Measurements from ENCODE around the gene ANKMY1. TPM values are rescaled to one million over a fixed set of nuclear protein-coding genes. Genes with fewer than 3 reads are reported as not detected.

ANKMY1 gene
- polyA plus RNA-seq, 1 donor from 2014 or later = 18.4 TPM

DNA sequence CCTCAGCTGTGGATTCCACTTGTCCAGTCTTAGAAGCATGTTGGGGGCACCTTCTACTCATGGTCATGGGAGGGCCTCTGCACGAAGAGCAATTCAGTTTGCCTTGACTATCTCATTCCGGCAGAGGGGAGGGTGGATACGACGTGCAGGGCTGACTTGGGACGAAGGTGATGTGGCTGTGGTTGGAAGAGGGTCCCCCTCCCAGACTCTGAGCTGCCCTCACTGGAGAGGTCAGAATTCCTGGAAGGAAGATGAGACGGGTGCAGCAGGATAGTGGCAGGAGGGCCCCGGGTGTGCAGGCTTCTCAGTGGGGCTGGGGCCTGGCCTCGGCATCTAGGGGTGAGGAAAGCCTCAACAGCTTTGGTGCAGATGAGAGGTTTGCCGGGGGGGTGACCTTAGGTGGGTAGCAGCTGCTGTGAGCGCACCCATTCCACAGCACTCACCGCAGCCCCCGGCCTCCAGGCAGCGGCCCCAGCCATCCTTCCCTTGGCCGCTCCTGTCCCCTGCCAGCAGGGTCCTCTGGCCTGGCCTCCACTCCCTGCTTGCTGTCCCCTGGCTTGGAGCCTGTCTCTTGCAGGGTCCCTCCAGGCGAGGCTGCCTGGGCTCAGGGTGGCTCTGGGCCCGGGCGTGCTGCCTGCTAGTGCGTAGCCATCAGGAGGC is 13.7 kb upstream of the ANKMY1 start:
- no peaks in the 10 kb centered on the region for H3K36me3 Mint-ChIP-seq
- H3K9me3 Mint-ChIP-seq = no peaks in the 10 kb centered on the region
- peaks cover 6 to 22% (median 10%) of the 10 kb centered on the region in 3 donors for H3K4me1 Mint-ChIP-seq
- no peaks in the 10 kb centered on the region for H3K27me3 Mint-ChIP-seq
- peak overlapping the region in 1 of 3 donors; percentile 82 for H3K27ac Mint-ChIP-seq
- peak overlapping the region in 3 of 4 donors; percentile 42 to 64 (median 57) for H3K4me3 Mint-ChIP-seq

DNA sequence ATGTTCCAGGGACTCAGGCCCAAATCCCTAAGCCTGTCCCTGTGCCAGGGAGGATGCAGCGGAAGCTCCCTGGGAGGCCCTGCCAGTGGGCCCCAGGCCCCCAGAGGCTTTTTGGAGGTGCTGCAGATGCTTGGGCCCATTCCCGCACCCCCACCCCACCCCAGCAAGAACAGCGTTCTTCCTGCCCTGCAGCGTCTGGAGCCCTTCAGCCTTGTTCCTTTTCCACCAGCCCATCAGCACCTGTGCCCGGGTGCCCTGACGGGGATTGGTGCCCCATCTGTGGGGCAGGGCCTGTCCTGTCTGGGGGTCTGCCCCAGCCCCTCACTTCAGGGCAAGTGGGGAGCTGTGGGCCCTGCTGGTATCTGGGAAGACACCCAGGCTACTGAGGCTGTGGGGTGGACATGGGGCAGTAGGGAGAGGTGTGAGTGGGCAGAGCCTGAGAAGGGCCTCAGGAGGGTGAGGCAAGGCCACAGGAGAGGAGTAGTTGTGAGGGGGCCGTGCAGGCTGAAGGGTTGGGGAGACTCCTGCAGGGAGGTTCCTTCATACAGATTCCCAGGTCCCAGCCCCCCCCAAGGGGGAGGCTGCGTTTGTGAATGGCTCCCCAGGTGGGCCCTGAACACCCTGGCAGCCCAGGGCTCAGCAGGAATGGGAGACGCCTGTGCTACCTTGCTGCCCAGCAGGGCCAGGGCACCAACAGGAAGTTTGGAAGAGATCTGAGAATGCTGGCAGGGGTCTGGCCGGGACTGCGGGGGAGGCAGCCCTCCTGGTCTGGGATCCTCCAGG is 12.9 kb upstream of the ANKMY1 start:
- peaks cover 7 to 25% (median 10%) of the 10 kb centered on the region in 3 donors for H3K4me1 Mint-ChIP-seq
- no peaks in the 10 kb centered on the region for H3K27me3 Mint-ChIP-seq
- peak overlapping the region in 3 of 4 donors; percentile 54 to 93 (median 80) for H3K4me3 Mint-ChIP-seq
- no peaks in the 10 kb centered on the region for H3K36me3 Mint-ChIP-seq
- no peaks in the 10 kb centered on the region for H3K9me3 Mint-ChIP-seq
- peak overlapping the region in 1 of 3 donors; percentile 82 for H3K27ac Mint-ChIP-seq

DNA sequence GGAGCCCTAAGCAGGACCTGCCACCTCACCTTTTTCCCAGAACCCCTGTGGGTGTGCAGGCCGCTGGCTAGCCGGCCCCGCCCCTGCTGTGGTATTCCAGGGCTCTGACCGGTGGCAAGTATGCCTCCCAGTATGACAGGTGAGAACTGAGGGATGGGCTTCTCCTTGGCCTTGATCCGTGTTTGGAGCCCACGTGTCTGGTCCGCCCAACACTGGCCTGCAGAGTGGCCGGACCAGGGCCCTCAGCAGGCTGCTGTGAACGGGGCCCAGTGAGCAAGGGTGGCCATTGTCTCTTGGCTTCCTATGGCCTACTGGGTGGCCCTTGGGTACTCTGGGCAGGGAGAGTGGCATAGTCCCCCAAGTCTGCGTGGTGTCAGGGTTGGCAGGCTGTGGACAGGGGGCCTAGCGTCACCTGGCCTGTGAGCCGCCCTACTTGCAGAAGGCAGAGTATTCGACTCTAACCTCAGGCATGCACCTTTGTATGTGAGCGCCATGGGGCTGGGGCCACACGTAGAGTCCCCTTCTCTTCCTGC is 12.3 kb upstream of the ANKMY1 start:
- no peaks in the 10 kb centered on the region for H3K36me3 Mint-ChIP-seq
- H3K4me1 Mint-ChIP-seq = peaks cover 13 to 32% (median 17%) of the 10 kb centered on the region in 3 donors
- no peaks in the 10 kb centered on the region for H3K27me3 Mint-ChIP-seq
- peak overlapping the region; percentile 67 to 93 (median 80) for H3K4me3 Mint-ChIP-seq
- H3K27ac Mint-ChIP-seq = peak overlapping the region in 2 of 3 donors; percentile 16 to 74
- H3K9me3 Mint-ChIP-seq = no peaks in the 10 kb centered on the region

DNA sequence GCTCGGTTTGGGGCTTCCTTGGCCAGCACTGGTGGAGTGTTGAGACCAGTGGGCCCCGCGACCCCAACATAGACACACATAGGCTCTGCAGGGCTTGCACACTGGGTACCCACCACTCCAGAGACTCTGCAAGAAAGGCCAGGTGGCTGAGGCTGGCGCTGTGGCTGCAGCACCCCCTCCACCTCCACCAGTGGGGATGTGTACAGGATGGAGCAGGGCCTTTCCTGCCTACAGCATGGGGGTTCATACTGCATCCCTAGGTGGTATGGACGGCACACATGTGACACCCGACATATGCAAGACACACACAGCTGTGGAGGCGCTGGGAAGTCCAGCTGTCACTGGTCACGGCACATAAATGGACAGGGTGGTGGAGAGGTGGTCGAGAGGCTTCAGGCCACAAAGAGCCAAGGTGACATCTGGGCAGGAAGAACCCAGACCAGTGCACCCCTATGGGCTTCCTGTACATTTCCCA is 11.8 kb upstream of the ANKMY1 start:
- Mint-ChIP-seq H3K27me3 (no peaks in the 10 kb centered on the region), H3K36me3 (peaks cover 4% of the 10 kb centered on the region), H3K4me3 (peak overlapping the region; percentile 80 to 93 (median 85)), H3K4me1 (peaks cover 18 to 37% (median 22%) of the 10 kb centered on the region in 3 donors), H3K27ac (peak overlapping the region in 2 of 3 donors; percentile 74 to 87), H3K9me3 (no peaks in the 10 kb centered on the region)

DNA sequence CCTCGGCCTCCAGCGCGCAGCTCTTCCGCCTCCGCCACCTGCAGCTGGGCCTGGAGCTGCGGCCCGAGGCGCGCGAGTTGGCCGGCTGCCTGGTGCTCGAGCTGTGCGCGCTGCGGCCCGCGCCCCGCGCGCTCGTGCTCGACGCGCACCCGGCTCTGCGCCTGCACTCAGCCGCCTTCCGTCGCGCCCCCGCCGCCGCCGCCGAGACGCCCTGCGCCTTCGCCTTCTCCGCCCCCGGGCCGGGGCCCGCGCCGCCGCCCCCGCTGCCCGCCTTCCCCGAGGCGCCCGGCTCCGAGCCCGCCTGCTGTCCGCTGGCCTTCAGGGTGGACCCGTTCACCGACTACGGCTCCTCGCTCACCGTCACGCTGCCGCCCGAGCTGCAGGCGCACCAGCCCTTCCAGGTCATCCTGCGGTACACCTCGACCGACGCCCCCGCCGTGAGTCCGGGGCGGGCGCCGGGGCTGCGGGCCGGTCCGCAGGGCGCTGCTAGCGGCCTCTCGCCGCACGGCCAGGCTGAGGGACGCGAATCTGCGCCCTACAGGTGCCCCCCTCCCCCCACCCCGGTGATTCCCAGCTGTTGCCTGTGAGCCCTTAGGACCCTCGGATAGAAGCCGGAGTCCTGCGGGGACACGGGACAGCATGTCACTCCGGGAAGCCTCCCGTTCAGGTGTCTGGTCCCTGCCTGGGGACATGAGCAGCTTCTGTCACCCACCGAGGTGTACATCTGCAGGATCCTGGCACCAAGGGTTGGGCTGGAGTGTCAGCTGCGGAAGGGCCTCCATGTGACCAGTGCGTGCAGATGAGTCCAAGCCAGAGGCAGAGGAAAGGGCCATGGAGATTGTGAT is 11.1 kb upstream of the ANKMY1 start:
- peaks cover 4% of the 10 kb centered on the region for H3K36me3 Mint-ChIP-seq
- no peaks in the 10 kb centered on the region for H3K27me3 Mint-ChIP-seq
- H3K4me3 Mint-ChIP-seq = peak overlapping the region; percentile 80 to 93 (median 85)
- H3K27ac Mint-ChIP-seq = peak overlapping the region in 2 of 3 donors; percentile 74 to 87
- peaks cover 23 to 43% (median 27%) of the 10 kb centered on the region in 3 donors for H3K4me1 Mint-ChIP-seq
- no peaks in the 10 kb centered on the region for H3K9me3 Mint-ChIP-seq

DNA sequence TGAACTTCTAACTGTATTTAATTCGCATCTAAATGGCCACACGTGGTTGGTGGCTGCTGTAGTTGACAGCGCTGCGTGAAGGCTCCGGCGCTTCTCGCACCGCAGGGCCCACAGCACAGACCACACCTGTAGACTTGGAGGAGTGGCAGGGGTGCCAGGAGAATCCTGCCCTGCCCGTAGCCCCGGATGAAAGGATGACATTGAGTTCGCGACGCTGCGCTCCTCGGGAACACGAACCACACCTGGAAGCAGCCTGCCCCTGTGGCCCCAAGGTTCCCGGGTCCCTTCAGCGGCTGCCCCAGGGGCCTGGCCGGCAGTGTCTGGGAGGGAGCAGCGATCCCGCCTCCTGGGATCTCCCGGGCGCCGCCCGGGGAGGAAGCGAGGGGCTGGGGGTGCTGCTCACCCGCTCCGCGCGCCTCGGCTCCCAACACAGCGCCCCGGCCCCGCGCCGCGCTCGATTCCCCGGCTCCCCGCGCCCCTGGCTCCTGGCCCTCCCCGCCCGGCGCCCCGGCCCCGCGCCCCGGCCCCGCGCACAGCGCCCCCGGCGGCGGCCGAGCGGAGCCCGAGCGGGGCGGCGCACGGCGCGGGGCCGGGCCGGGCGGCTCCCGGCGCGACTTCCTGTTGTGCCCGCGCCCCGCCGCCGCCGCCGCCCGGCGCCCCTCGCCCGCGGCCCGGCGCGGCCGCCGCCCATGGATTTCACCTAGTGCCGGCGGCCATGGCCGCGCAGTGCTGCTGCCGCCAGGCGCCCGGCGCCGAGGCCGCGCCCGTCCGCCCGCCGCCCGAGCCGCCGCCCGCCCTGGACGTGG is 10.3 kb upstream of the ANKMY1 start, which contains the start of gene RNPEPL1:
Gene RNPEPL1, plus strand, starts transcription at position 613 of the 806 bp plus-strand sequence. Its CDS starts 103 bp downstream, at position 716.
- no peaks in the 10 kb centered on the region for H3K9me3 Mint-ChIP-seq
- peaks cover 26 to 48% (median 31%) of the 10 kb centered on the region in 3 donors for H3K4me1 Mint-ChIP-seq
- H3K27ac Mint-ChIP-seq = peak within 1 kb of the TSS; percentile 92 to 96 (median 94)
- no peaks in the 10 kb centered on the region for H3K27me3 Mint-ChIP-seq
- peaks cover 6% of the 10 kb centered on the region for H3K36me3 Mint-ChIP-seq
- peak within 1 kb of the TSS; percentile 86 to 98 (median 96) for H3K4me3 Mint-ChIP-seq

DNA sequence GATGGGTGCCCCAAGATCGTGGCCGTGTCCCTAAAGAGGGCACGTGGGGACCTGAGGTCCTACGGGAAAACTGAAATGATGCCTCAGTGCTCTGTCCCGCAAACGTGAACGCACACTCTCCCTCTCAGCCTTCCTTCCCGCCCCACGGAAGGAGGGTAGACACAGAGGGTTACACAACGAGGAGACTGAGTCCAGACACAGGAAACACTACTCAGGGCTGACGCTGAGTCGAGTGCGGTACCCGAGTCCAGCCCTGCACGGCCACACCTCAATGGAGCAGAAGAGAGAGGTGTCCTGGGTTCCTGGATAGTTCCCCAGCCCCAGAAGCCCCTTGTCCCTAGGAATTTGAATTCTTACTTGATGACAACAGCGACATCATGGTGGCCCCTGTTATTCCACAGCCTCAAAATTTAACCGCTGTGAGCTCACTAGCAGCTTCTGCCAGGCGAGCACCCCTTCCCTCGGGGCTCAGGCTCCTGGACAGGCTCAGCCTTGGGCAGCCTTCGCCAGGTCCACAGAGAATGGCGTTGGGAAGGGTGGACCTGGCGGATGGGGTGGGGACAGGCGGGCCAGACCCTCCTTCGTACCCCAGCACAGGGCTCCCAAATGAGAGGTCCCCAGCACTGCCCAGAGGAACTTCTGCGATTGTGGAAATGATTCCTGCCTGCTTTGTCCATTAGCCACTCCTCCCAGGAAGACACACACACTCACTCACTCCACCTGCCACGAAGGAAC is 9.5 kb upstream of the ANKMY1 start:
- Mint-ChIP-seq H3K4me3 (peak overlapping the region; percentile 86 to 98 (median 96)), H3K4me1 (peaks cover 26 to 51% (median 31%) of the 10 kb centered on the region in 3 donors), H3K27me3 (no peaks in the 10 kb centered on the region), H3K27ac (peak overlapping the region; percentile 92 to 96 (median 94)), H3K36me3 (peaks cover 6% of the 10 kb centered on the region), H3K9me3 (no peaks in the 10 kb centered on the region)

DNA sequence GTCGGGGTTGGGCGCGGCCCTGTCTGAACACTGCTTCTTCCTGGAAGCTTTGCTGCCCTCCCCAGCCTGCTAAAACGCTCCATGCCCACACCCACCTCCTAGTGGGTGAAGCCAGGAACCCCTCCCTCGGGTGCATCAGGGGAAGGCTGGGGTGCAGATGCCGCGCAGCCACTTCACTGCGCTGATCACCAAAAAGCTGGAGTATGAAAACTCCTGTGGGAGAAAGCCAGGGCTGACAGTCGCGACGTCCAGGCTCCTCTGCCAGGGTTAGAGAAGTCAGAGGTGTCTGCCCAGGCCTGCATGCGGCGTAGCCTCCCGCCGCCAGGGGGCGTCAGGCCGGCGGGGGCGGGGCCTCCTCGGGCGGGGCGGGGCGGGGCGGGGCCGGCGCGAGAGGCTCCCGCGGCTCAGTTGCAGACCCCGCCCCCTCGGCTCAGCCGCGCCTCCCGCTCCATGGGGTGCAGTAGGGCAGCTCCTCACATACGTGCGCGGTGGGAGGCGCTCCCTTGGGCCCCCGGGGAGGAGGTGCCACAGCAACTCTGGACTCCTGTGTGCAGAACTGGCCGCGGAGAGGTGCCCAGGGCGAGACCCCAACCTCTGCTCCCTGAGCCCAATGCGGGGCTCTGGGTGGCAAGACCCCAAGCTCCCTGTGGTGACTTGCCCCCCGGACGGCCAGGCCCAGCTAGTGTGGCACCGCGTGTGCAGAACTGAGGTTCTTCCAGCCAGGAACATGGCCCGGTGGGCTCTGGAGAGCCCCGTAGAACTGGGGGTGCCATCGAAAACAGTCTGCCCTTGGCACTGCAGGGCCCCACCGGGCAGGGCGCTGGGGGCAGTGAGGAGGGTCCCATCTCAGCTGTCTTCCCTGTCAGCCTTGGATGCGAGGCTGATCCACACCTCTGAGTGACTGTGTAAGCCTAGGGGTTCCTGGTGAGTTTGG is 8.7 kb upstream of the ANKMY1 start:
- H3K36me3 Mint-ChIP-seq = peaks cover 6% of the 10 kb centered on the region
- H3K4me1 Mint-ChIP-seq = peaks cover 30 to 55% (median 37%) of the 10 kb centered on the region in 3 donors
- no peaks in the 10 kb centered on the region for H3K27me3 Mint-ChIP-seq
- peak overlapping the region; percentile 86 to 98 (median 96) for H3K4me3 Mint-ChIP-seq
- H3K27ac Mint-ChIP-seq = peak overlapping the region; percentile 94 to 97 (median 96)
- no peaks in the 10 kb centered on the region for H3K9me3 Mint-ChIP-seq

DNA sequence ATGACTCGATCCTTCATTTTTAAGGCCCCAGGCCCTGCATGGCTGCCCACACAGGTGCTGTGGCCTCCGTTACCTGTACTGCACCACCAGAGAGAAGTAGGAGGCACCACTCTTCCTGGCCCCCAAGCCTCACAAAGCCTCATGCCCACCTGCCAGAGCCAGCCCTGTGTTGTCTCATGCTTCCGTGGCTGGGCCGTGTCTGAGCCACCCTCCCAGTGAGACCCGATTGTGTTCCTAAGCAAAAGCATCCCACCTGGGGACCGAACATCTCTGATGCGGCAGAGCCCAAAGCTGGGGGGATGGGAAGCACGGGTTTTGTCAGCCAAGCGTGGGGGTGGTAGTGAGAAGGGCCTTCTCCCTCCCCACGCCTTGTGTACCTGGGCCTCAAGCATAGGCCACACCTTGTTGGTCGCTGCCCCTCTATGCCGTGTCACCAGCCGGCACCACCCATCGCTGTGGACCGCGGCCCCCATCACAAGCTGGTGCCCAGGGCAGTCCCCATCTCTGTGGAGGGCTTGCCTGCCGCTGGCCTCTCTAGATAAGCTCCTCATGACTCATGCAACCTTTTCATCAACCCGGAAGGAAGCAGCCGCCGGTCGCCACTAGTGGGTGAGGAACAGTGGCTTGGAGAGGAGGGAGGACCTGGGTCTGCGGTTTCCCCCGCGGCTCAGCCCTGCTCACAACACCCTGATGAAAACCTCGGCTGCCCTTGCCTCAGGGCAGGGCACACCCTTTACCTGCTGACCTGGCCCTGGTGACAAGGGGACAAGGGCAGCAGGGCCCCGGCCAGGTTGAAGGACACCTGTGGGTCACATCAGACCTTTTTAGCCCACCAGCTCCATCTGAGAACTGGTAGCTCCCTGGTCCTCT is 7.8 kb upstream of the ANKMY1 start:
- H3K36me3 Mint-ChIP-seq = peaks cover 6% of the 10 kb centered on the region
- H3K9me3 Mint-ChIP-seq = no peaks in the 10 kb centered on the region
- H3K4me3 Mint-ChIP-seq = peak overlapping the region; percentile 86 to 98 (median 96)
- H3K27me3 Mint-ChIP-seq = no peaks in the 10 kb centered on the region
- H3K27ac Mint-ChIP-seq = peak overlapping the region; percentile 94 to 97 (median 96)
- H3K4me1 Mint-ChIP-seq = peaks cover 37 to 48% (median 41%) of the 10 kb centered on the region in 3 donors

DNA sequence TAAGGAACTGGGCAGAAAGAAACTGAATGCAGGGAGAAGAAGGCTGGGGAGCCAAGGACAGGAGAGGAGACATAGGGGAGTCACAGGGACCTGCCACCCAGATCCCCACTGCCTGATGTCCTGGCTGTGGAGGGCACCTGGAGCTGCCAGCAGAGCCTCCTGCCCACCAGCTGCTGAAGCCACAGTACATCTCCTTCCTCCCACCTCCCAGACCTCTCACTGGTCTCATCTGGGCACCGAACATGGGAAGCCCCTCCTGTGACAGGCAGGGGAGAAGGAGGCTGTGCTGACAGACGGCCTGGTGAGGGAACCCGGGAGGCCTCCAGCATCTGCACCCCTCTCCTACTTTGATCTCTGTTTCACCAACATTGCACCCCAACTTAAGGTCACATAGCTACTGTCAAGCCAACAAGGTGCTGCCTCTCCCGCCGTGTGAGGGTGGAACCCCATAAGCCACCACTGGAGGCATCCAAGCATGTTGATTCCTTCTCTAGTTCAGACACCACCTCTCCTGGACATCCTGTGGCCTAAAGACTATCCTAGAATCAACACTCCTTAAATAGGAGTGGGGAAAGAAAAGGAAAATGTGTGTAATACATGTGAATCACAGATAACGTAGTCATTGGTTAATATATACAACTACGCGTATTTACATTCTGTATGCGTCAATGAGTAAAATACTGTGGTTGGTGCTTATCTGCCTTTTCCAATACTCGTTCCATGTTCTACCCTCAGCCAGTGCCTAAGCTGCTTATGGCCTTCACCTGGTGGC is 7.0 kb upstream of the ANKMY1 start:
- Mint-ChIP-seq H3K36me3 (peaks cover 6% of the 10 kb centered on the region), H3K27ac (peak overlapping the region; percentile 94 to 97 (median 96)), H3K4me3 (peak overlapping the region; percentile 86 to 98 (median 96)), H3K9me3 (no peaks in the 10 kb centered on the region), H3K27me3 (no peaks in the 10 kb centered on the region), H3K4me1 (peaks cover 41 to 44% (median 44%) of the 10 kb centered on the region in 3 donors)
